ENCODE data around the gene EPO.

The EPO gene

GRCh38 chr7:100680576-100681271 is 39.5 kb upstream of the EPO start:
- Histone ChIP-seq H2AFZ (ENCODE audit: low read depth, low read length) (no peak overlapping the region), H3K4me2 (ENCODE audit: insufficient read depth, low read length) (no peak overlapping the region), H3K4me1 (ENCODE audit: insufficient read depth, low read length) (peaks cover 11% of the 10 kb centered on the region), H3K9ac (ENCODE audit: low read depth, low read length) (no peak overlapping the region), H3K36me3 (ENCODE audit: insufficient read depth, low read length) (peaks cover 93% of the 10 kb centered on the region), H3K9me3 (ENCODE audit: insufficient read depth, low read length, severe bottlenecking) (no peaks in the 10 kb centered on the region), H3K27ac (ENCODE audit: low read length) (no peak overlapping the region), H3K4me3 (ENCODE audit: low read depth in 1 of 2, low read length in 2 of 2) (no peak overlapping the region), H4K20me1 (ENCODE audit: insufficient read depth, low read length) (peaks cover 73% of the 10 kb centered on the region), H3K79me2 (ENCODE audit: insufficient read depth, low read length) (peaks cover 32% of the 10 kb centered on the region), H3K27me3 (ENCODE audit: insufficient read depth, low read length, poor library complexity) (no peaks in the 10 kb centered on the region)
- TF ChIP-seq EZH2 (IDR thresholded peaks at IDR 0.05; ENCODE audit: borderline replicate concordance, low read depth, low read length, severe bottlenecking) = no peak
- TF ChIP-seq, protein P1, sequence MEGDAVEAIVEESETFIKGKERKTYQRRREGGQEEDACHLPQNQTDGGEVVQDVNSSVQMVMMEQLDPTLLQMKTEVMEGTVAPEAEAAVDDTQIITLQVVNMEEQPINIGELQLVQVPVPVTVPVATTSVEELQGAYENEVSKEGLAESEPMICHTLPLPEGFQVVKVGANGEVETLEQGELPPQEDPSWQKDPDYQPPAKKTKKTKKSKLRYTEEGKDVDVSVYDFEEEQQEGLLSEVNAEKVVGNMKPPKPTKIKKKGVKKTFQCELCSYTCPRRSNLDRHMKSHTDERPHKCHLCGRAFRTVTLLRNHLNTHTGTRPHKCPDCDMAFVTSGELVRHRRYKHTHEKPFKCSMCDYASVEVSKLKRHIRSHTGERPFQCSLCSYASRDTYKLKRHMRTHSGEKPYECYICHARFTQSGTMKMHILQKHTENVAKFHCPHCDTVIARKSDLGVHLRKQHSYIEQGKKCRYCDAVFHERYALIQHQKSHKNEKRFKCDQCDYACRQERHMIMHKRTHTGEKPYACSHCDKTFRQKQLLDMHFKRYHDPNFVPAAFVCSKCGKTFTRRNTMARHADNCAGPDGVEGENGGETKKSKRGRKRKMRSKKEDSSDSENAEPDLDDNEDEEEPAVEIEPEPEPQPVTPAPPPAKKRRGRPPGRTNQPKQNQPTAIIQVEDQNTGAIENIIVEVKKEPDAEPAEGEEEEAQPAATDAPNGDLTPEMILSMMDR (IDR thresholded peaks at IDR 0.05; ENCODE audit: borderline replicate concordance, extremely low read depth, low read length, poor library complexity, severe bottlenecking) = no peak
- DNase-seq (no peak), ATAC-seq (ENCODE audit: insufficient read depth, low read depth) (no peak)

GRCh38 chr7:100681491-100682227 is 38.6 kb upstream of the EPO start:
- DNase-seq = no peak
- H3K9me3 ChIP-seq (ENCODE audit: insufficient read depth, low read length, severe bottlenecking) = no peaks in the 10 kb centered on the region
- H4K20me1 ChIP-seq (ENCODE audit: insufficient read depth, low read length) = peaks cover 74% of the 10 kb centered on the region
- no peak overlapping the region for H3K27ac ChIP-seq (ENCODE audit: low read length)
- H3K36me3 ChIP-seq (ENCODE audit: insufficient read depth, low read length) = peaks cover 97% of the 10 kb centered on the region
- TF ChIP-seq, protein P1 (IDR thresholded peaks at IDR 0.05; ENCODE audit: borderline replicate concordance, extremely low read depth, low read length, poor library complexity, severe bottlenecking) = no peak
- TF ChIP-seq EZH2 (IDR thresholded peaks at IDR 0.05; ENCODE audit: borderline replicate concordance, low read depth, low read length, severe bottlenecking) = no peak
- H3K27me3 ChIP-seq (ENCODE audit: insufficient read depth, low read length, poor library complexity) = no peaks in the 10 kb centered on the region
- H3K79me2 ChIP-seq (ENCODE audit: insufficient read depth, low read length) = peaks cover 22% of the 10 kb centered on the region
- no peak overlapping the region for H3K4me2 ChIP-seq (ENCODE audit: insufficient read depth, low read length)
- H3K4me3 ChIP-seq (ENCODE audit: low read depth in 1 of 2, low read length in 2 of 2) = no peak overlapping the region
- no peak overlapping the region for H3K9ac ChIP-seq (ENCODE audit: low read depth, low read length)
- peaks cover 2% of the 10 kb centered on the region for H3K4me1 ChIP-seq (ENCODE audit: insufficient read depth, low read length)
- H2AFZ ChIP-seq (ENCODE audit: low read depth, low read length) = no peak overlapping the region
- ATAC-seq (ENCODE audit: insufficient read depth, low read depth) = no peak

DNA sequence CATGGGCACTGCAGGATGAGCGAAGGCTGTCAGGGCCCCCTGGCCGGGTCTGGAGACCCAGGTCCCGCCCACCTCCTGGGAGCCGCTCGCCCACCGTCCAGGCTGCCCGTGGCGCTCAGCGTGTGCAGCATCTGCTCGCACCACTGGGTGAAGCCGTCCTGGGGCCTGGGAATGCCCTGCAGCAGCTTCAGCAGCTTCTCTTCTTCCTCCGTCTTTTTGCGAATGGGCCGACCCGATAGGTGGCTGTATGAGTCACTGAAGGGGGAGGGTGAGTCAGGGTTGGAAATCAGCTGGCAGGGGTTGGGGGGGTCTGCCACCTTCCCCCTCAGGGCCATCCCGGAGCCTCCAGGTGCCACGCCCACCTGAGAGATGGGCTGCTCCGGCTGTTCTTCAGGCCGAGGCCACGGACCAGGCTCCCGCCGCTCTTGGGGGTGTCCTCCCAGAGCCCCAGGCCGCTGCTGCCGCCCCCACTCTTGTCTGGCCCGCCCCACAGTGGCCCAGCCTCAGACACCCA is 38.0 kb upstream of the EPO start:
- Histone ChIP-seq H4K20me1 (ENCODE audit: insufficient read depth, low read length) (peaks cover 74% of the 10 kb centered on the region), H3K4me3 (ENCODE audit: low read depth in 1 of 2, low read length in 2 of 2) (no peak overlapping the region), H3K9me3 (ENCODE audit: insufficient read depth, low read length, severe bottlenecking) (no peaks in the 10 kb centered on the region), H3K79me2 (ENCODE audit: insufficient read depth, low read length) (peaks cover 16% of the 10 kb centered on the region), H3K9ac (ENCODE audit: low read depth, low read length) (no peak overlapping the region), H2AFZ (ENCODE audit: low read depth, low read length) (no peak overlapping the region), H3K4me1 (ENCODE audit: insufficient read depth, low read length) (no peaks in the 10 kb centered on the region; the same call in 1 of the 2 replicates), H3K36me3 (ENCODE audit: insufficient read depth, low read length) (peaks cover 97% of the 10 kb centered on the region), H3K27me3 (ENCODE audit: insufficient read depth, low read length, poor library complexity) (no peaks in the 10 kb centered on the region), H3K4me2 (ENCODE audit: insufficient read depth, low read length) (no peak overlapping the region), H3K27ac (ENCODE audit: low read length) (no peak overlapping the region)
- ATAC-seq (ENCODE audit: insufficient read depth, low read depth) = no peak
- no peak for DNase-seq
- TF ChIP-seq, protein P1 (IDR thresholded peaks at IDR 0.05; ENCODE audit: borderline replicate concordance, extremely low read depth, low read length, poor library complexity, severe bottlenecking) = no peak
- TF ChIP-seq EZH2 (IDR thresholded peaks at IDR 0.05; ENCODE audit: borderline replicate concordance, low read depth, low read length, severe bottlenecking) = no peak
